Stimulated activated CD8-positive, alpha-beta memory T cell treated with anti-CD3 and anti-CD28 coated beads, Interleukin-7, amount 100 ng/mL, for 48 hours (primary cell): ENCODE data around the gene RMND5B.
A peak's percentile ranks its signal among the peaks of the same experiment; 100 is the strongest.
"Not testable (repeated sequence)": the region's sequence is repeated elsewhere in the genome, so short reads cannot be mapped to it uniquely, and the experiment has no call there.

ENCODE experiments used
- DNase-seq, 2 donors: peaks; one replicate each; pipeline ENCODE4 v3.0.0-alpha.2; 2020; ENCODE audit warnings: low read depth in 1 of 2; ENCODE audit errors: extremely low read depth in 1 of 2

RMND5B gene

GRCh38 chr5:178162481-178162880 lies 31.7 kb downstream of the RMND5B start:
- no peak for DNase-seq

DNA sequence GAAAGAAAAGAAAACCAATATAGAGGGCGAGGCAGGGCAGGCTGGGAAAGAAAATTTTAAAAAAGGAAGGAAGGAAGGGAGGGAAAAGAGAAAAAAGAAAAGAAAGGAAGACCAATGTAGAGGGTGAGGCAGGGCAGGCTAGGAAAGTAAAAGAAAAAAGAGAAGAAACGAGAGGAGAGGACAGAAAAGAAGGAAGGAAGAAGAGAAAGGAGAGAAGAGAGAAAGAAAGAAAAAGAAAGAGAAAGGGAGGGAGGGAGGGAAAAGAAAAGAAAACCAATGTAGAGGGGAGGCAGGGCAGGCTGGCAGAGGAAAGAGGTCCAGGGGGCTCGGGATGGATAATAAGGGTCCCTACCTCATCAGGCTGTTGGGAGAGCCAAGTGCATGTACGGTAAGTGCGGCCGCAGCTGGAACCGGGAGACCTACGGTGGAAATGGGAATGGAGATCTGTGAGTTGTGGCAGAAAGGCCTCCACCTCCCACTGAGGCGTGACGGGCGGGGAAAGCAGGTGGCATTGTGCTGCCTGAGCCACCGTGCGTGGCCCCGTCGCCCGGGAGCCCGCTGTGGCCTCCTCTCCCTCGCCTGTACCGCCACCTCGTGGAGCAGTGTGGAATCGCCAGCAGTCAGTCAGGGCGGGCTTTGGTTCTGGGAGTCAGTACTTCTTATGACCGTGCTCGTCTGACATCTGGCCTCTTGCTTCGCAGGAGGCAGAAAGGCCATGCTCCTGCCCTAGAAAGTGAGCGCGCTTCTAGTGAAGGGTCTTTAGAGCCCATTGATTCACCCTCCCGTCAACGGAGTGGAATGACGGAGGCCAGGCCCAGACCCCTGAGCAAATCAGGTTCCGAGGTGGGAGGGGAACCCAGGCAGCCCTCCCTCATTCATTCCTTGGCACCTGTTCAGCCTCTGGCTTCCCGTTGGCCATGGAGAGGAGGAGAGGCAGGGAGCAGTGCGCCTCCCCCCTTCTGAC lies 33.2 kb downstream of the RMND5B start:
- peak; percentile 76 to 79 for DNase-seq

GRCh38 chr5:178165581-178165980 lies 34.8 kb downstream of the RMND5B start:
- no peak for DNase-seq

- DNase-seq, result no peak
Observed at GRCh38 chr5:178170455-178170854, 39.6 kb downstream of the RMND5B start.

GRCh38 chr5:178174456-178174855 lies 43.6 kb downstream of the RMND5B start:
- no peak for DNase-seq

DNA sequence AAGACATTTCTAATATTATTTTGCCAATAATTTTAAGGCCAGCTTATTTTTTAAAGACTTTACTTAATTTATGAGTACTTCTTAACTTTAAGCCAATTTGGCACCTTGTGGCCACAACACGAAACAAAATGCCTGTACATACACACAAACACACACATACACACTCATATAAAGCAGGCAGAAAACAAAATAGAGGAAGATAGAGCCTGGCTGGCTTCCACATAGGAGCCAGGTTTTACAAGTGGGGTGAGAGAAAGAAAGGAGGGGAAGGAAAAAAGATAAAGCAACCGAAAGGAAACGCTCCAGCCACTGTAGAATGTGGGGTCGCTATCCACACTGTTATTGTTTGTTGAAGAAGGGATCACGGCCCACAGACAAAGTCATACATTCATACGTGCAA lies 46.0 kb downstream of the RMND5B start:
- no peak for DNase-seq

DNA sequence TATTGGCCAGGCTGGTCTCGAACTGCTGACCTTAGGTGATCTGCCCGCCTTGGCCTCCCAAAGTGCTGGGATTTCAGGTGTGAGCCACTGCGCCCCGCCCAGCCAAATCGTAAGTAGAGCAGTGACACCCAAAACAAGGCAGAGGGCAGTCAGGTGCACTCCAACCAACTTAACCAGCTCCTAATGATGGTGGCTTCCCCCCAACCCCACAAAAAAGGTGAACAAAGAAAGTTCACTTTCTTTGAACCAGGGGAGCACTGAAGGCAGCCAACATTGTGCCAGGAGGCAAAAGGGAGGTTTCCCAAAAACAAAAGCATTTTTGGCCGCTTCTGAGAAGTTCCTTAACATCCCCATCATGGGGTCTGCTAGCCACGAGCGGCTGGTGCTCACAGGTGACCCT lies 46.8 kb downstream of the RMND5B start:
- no peak for DNase-seq

- no peak for DNase-seq
Observed at GRCh38 chr5:178180141-178180863, 49.5 kb downstream of the RMND5B start.

DNA sequence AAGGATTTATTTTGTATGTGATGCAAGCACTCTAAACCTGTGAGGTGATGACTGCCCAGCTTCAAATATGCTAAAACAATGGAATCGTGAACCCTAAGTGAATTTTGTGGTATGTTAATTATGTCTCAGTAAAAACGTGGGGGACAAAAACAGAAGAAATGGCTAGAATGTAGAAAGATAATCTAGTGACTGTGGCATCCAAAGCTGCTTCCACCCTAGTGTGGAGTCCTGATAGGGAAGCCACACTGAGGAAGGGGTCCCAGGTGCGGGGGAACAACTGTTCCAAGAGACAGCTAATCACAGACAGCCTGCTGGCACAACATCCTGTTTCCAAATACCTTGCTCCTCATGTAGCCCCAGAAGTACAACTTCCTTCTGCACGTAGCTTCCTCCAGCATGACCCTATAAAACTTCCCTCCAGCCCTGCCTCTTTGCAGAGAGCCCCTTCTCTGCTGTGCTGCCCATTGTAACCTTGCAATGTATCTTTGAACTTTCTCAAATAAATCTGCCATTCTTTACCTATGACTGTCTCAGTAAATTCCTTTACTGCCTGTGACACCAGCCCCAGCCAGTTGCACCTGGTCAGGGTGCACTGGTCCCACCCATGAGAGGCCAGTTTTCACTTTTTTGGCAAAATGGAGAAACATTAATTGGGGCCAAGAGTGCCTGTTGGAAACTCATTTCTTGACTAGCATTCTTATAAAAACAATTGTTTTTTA lies 51.5 kb downstream of the RMND5B start:
- no peak for DNase-seq

DNA sequence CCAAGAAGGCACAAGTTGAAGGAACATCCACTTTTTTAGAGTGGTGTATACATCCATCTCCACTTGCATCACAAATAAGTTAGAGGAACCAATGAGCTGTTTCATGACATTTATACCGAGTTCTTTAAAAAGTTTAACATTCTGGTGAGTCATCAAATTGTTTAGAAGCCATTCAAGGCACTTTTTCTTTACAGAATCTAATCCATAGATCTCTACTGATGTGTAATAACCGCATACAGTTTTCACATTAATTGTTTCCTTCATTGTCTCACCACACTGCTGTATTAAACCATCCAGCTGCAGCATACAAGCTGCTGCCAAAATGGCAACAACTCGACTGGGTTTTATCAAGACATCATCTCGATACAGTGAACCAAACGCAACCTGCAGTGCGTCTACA lies 55.6 kb downstream of the RMND5B start:
- DNase-seq, result no peak

- DNase-seq, result no peak
Observed at GRCh38 chr5:178187014-178187413, 56.2 kb downstream of the RMND5B start, which contains the start of gene GMCL2. TSS of gene GMCL2 (minus strand) at chr5:178187371. CDS start at chr5:178187299, 72 bp downstream.

DNA sequence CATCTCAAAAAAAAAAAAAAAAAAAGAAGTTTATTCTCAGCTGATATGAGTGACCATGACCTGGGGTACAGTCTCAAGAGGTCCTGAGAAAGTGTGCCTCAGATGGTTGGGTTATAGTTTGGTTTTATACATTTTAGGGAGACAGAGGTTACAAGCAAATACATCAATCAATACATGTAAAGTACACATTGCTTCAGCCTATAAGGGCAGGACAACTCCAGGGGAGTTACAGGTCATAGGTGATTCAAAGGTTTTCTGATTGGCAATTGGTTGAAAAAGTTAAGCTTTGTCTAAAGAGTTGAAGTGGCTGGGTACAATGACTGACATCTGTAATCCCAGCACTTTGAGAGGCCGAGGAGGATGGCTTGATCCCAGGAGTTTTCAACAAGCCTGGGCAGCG lies 58.6 kb downstream of the RMND5B start:
- DNase-seq, result no peak

GRCh38 chr5:178191661-178192060 lies 60.8 kb downstream of the RMND5B start:
- no peak for DNase-seq

- DNase-seq, result no peak
Observed at GRCh38 chr5:178192244-178192643, 61.4 kb downstream of the RMND5B start.

- DNase-seq, result no peak
Observed at GRCh38 chr5:178192787-178193186, 62.0 kb downstream of the RMND5B start.

GRCh38 chr5:178193251-178193809 lies 62.5 kb downstream of the RMND5B start:
- DNase-seq, result no peak

DNA sequence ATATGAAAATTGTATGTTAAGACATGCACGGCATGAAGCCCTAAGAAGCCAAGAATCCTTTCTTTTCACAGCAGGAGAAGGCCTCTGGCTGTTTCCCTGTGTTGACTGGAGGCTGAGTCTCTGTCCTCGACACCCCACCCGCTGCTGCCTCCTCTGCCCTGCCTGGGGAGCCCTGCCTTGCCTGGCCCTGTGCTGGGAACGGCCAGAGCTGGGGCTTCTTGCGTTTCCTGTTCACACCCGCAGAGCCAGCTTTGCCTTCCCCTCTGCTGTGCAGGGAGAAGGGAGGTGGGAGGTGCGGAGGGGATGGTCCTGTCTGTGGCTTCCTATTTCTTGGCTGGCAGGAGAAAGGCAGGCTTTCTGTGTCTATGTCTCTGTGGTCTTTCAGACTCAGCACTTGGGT lies 63.2 kb downstream of the RMND5B start:
- DNase-seq, result no peak

DNA sequence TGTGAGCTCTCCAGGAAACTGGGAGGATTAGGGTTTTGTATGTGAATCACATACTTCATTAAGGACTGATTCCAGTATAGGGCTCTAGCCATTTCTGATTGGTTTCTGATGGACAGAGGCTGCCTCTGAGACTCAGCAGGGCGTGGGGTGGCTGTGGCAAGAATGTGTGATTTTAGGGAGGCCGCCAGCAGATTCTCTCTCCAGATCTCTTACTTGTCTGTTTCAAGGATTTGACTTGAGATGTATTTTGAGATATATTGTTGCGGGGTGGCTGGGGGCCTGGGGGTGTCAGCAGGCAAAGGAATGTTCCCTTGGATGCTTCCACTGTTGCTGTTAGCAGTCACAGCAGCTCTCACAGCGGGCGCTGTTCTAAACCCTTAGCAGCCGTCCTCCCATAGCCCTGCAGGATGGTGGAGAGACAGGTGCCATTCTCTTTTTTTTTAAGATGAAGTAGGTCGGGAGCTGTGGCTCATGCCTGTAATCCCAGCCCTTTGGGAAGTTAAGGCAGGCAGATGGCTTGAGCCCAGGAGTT lies 65.5 kb downstream of the RMND5B start:
- no peak for DNase-seq

DNA sequence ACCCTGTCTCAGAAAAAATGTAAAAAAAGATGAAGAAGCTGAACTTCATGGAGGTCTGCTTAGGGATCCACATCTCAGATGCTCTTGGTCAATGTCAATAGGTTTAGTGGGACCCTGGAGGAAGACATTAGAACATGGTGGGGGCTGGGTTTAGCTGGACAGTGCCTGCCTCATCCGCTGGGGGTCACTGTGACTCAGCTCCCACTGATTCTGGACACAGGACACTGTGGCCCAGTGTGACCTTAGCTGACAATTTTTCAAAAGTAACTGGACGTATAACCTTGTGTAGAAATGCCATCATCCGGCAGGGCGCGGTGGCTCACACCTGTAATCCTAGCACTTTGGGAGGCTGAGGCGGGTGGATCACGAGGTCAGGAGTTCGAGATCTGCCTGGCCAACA lies 66.2 kb downstream of the RMND5B start:
- DNase-seq, result no peak

GRCh38 chr5:178198151-178198550 lies 67.3 kb downstream of the RMND5B start:
- not testable (repeated sequence) for DNase-seq

- no peak for DNase-seq
Observed at GRCh38 chr5:178198706-178199105, 67.9 kb downstream of the RMND5B start.
